Myocyte (in vitro differentiated cells): ENCODE data around the gene ZSCAN1. TPM values are rescaled to one million over a fixed set of nuclear protein-coding genes. Genes with fewer than 3 reads are reported as not detected.
"Not testable (repeated sequence)": the region's sequence is repeated elsewhere in the genome, so short reads cannot be mapped to it uniquely, and the experiment has no call there.

Experiments used
- DNase-seq: peaks from one replicate; pipeline ENCODE4 v3.0.0-alpha.2; 2012; ENCODE audit warnings: low read depth
- polyA plus RNA-seq: library from polyadenylated mRNA; unstranded; fragments of >200 nt; gene quantifications from one replicate; pipeline ENCODE4 v1.2.1, GENCODE V29; 2012; ENCODE audit warnings: missing spikeins
- total RNA-seq: library from RNA; depleted of rRNA; stranded (reverse); fragments of >200 nt; gene quantifications from 2 replicates; pipeline ENCODE4 v1.2.3, GENCODE V29; 2014

The ZSCAN1 gene
- not detected in 2 replicates for total RNA-seq
- not detected for polyA plus RNA-seq

DNA sequence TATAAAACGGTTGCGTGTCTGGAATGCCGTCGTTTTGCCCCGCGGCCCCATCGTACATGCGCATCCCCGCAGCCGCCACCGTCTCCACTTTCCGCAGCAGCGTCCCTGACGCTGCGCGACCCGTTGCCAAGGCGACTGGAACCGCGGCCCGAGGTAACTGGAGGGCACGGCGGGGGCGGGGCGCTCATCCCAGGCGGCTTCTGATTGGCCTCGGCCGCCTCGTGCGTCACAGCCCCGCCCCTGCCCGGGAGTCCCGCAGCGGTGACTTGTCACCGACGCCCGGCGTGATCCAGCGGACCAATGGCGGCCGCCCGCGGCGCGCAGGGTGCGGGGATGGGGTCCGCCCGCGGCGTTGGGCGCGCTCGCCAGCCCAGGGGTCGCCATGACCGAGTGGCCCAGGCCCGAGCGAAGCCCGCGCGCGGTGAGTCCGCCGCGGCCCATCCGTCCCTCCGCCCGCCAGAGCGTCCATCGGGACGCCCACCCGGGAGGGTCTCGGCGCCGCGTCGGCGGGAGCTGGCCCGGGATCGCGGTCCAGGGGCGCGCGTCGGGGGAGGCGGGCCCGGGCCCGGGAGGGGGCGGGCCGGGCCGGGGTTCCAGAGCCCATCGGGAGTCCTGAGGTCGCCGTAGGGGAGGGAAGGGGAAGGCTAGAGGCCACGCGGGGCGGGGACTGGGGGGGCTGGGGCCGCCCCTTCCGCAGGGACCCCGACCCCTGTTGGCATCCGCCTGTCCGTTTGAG, at the start of gene ZSCAN1:
Gene ZSCAN1, plus strand, starts transcription at position 285 of the 736 bp plus-strand sequence. CDS start 3,812 bp downstream, outside the sequence.
- no peak for DNase-seq

DNA sequence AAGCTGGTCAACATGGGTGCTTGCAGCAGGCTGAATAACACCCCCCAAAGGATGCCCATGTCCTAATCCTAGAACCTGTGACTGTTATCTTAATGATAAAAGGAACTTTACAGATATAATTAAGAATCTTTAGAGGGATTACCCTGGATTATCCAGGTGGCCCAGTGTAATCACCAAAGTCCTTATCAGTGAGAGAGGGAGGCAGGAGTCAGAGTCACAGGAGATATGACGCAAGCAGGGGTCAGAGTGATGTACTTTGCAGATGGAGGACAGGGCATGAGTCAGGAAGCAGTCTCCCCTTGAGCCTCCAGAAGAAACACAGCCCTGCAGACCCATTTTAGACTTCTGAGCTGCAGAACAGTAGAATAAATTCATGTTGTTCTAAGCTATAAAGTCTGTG, 41.0 kb upstream of the ZSCAN1 start:
- DNase-seq = no peak

DNA sequence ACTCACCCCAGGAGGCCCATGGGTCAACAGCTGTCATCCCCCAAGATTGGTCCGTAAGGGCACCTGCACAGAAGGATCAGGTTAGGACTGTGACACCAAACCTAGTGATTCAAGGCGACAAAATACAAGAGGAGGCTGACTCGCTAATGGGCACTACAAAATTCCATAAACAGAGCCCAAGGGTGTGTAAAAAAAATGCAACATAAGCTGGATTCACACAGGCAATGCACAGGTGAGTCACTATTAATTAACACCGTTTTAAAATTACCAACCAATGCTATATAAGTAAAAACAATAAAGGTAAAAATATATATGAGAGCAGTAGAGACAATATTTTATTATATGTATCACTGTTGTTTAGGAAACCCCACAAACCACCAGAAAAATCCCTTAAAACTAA, 33.1 kb upstream of the ZSCAN1 start:
- no peak for DNase-seq

GRCh38 chr19:58001895-58002369, 31.9 kb upstream of the ZSCAN1 start:
- DNase-seq = no peak

GRCh38 chr19:58002384-58003173, 31.2 kb upstream of the ZSCAN1 start, which contains the start of gene ZNF606:
ZNF606 (minus strand) TSS chr19:58002820; CDS start chr19:58001319, 1,501 bp downstream.
- DNase-seq = peak; percentile 87

DNA sequence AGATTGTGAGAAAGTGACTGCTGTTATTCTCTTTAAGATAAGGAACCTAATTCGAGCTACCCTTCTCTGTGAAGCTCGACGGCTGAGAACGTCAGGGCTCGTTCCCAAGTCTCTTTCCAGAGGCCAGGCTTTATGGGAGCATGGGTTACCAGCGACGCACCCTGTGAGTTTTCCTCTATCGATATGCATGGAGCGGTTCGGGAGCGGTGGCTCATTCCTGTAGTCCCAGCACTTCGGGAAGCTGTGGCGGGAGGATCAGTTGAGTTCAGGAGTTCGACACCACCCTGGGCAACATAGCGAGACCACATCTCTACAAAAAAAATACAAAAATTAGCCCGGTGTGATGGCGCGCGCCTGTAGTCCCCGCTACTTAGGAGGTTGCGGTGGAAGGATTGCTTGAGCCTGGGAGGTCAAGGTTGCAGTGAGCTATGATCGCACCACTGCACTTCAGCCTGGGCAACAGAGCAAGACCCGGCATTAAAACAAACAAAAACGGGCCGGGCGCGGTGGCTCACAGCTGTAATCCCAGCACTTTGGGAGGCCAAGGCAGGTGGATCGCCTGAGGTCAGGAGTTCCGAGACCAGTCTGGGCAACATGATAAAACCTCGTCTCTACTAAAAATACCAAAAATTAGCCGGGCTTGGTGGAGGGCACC, 30.5 kb upstream of the ZSCAN1 start:
- no peak for DNase-seq

GRCh38 chr19:58007285-58007684, 26.5 kb upstream of the ZSCAN1 start:
- no peak for DNase-seq

DNA sequence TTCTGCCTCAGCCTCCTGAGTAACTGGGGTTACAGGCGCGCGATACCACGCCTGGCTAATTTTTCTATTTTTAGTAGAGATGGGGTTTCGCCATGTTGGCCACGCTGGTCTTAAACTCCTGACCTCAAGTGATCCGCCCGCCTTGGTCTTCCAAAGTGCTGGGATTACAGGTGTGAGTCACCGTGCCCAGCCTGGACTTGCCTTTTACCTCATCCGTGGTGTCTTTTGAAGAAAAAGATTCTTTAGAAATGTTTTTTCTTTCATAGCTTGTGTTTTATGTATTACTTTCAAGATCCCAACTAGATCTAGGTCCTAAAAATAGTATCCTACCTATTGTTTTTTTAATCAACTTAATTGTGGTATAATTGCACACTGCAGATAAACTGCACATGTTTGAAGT, 24.9 kb upstream of the ZSCAN1 start:
- DNase-seq = not testable (repeated sequence)

GRCh38 chr19:58009301-58009665, 24.5 kb upstream of the ZSCAN1 start:
- DNase-seq = no peak

DNA sequence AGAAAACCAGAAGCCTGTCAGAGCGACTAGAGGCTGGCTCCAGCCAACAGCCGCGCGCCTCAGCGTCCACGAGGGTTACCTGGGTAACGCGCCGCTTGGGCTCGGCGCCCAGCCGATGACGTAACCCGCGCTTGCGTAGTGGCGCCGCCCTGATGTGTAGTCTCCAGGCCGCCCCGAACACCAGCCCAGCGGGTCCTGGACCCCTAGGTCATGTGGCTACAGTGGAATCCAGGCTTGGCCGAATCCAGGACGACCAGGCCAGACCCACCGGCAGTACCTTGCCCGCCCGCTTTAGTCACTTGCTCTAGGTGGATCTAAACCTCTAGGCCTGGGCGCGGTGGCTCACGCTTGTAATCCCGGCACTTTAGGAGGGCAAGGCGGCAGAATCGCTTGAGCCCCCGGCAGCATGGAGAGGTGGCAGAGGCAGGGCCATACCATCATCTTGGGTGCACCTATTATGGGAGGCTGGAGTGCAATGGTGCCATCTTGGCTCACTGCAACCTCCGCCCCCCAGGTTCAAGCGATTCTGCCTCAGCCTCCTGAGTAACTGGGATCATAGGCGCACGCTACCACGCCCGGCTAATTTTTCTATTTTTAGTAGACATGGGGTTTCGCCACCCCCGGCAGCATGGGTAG, 24.0 kb upstream of the ZSCAN1 start:
- no peak for DNase-seq

- no peak for DNase-seq
Measured at GRCh38 chr19:58010507-58010906, 23.3 kb upstream of the ZSCAN1 start.

DNA sequence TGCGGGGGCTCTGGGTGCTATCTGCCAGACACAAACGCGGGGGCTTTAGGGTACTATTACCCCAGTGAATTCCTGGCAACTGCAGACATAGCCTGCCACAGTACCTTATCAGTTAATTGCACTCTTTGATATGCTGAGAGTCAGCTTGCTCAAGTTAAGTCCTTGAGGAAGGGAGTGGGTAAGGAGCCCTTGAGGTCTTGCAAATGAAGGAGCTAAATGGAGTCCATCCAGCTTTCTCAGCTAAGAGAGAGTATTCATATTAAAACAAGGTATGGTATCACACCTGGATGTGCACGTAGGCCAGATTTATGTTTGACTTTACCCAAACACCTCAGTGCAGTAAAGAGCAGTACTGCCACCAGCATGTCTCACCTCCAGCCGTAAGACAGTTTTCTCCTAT, 19.7 kb upstream of the ZSCAN1 start:
- DNase-seq = no peak

DNA sequence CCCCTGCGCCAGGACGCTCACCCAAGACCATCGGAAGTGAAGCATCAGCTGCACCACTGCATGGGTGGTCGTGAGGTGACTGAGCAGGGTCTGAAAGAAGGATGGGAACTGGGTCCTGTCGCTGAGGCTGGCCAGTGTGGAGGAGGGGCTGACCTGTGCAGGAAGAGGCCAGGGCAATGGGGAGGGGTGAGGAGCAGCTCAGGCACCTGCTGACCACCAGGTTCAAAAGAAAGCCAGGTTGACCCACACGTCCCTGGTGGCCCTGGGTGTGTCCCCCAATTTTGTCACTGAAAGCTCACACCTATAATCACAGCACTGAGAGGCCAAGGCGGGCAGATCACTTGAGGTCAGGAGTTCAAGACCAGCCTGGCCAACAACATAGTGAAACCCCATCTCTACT, 13.7 kb upstream of the ZSCAN1 start:
- DNase-seq = no peak

- peak; percentile 11 for DNase-seq
Measured at GRCh38 chr19:58021541-58022282, 12.1 kb upstream of the ZSCAN1 start.

- no peak for DNase-seq
Measured at GRCh38 chr19:58022283-58022660, 11.6 kb upstream of the ZSCAN1 start.

GRCh38 chr19:58024661-58025060, 9.2 kb upstream of the ZSCAN1 start:
- DNase-seq = no peak

GRCh38 chr19:58034477-58034793, 610 bp downstream of the ZSCAN1 start:
- no peak for DNase-seq

DNA sequence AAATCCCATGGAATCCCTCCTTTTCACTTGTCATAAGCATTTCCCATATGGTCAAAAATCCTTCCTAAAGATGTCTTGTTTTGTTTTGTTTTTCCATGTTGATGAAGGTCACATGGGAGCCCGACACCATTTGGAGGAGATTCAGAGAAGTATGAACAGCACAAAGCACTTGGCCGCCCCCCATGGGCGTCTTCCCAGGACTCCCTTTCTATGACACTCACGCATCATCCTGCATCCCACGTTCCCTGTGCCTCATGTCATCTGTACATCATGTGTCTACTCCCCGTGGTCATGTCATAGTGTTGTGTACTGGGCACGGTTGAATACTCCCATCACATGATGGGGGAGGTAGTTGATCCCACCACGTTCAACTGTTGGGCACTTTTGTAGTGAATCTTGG, 2.0 kb downstream of the ZSCAN1 start:
- DNase-seq = no peak

- no peak for DNase-seq
Measured at GRCh38 chr19:58037927-58038687, 4.3 kb downstream of the ZSCAN1 start.

DNA sequence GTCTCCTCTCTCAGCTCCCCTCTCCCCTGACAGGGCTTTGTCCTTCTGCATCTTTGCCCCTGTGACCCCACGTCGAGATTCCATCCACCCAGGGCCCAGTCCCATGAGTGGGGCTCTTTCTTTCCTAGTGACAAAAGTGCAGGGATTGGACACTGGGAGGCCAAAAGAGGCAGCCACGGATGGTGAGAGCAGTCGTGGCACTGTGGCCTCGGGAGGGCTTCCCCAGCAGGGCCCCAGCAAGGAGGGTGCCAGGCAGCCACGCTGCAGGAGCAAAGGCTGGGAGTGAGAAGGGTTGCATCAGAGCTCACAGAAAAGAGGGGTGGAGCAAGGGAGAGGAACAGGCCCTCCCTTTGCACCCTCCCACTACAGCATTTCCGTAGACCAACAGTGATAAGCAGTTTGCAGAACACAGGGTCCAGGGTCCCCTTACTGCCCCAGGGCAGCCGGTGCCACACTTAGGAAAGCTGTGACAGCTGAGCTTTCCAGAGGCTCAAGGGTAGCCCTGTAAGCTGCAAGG, 4.9 kb downstream of the ZSCAN1 start:
- no peak for DNase-seq
